Activated naive CD8-positive, alpha-beta T cell treated with anti-CD3 and anti-CD28 coated beads, Interleukin-2, amount 50 U/mL, for 16 hours (primary cell): ENCODE results near the gene CCDC71.

ENCODE experiments used
- DNase-seq: peaks from one replicate; pipeline ENCODE4 v3.0.0-alpha.2; 2020; ENCODE audit warnings: low read depth, low spot score

The CCDC71 gene

GRCh38 chr3:49131576-49131975 lies 34.6 kb downstream of the CCDC71 start:
- no peak for DNase-seq

GRCh38 chr3:49131040-49131439 lies 35.1 kb downstream of the CCDC71 start:
- DNase-seq: no peak

GRCh38 chr3:49124991-49125670 lies 41.0 kb downstream of the CCDC71 start:
- no peak for DNase-seq

GRCh38 chr3:49124203-49124602 lies 41.9 kb downstream of the CCDC71 start:
- no peak for DNase-seq

- DNase-seq: no peak
Observed at GRCh38 chr3:49123687-49124086, 42.4 kb downstream of the CCDC71 start.

GRCh38 chr3:49122886-49123545 lies 43.1 kb downstream of the CCDC71 start:
- no peak for DNase-seq

- no peak for DNase-seq
Observed at GRCh38 chr3:49122451-49122850, 43.7 kb downstream of the CCDC71 start.

GRCh38 chr3:49122022-49122421 lies 44.1 kb downstream of the CCDC71 start:
- DNase-seq: no peak

- no peak for DNase-seq
Observed at GRCh38 chr3:49121132-49121736, 44.9 kb downstream of the CCDC71 start.

- DNase-seq: peak; percentile 93
Observed at GRCh38 chr3:49120438-49121131, 45.5 kb downstream of the CCDC71 start, which contains the start of gene USP19. USP19 (minus strand) TSS chr3:49120823; CDS start chr3:49119145, 1,678 bp downstream.

- DNase-seq: no peak
Observed at GRCh38 chr3:49120096-49120437, 46.1 kb downstream of the CCDC71 start.

- DNase-seq: no peak
Observed at GRCh38 chr3:49119439-49119838, 46.7 kb downstream of the CCDC71 start.

GRCh38 chr3:49119036-49119435 lies 47.1 kb downstream of the CCDC71 start:
- DNase-seq: no peak
